HG02798 (cell line): Measurements from ENCODE around the gene IGFL4.
A peak's percentile ranks its signal among the peaks of the same experiment; 100 is the strongest.

Experiments
- ATAC-seq: cut with Tn5 transposase; IDR thresholded peaks from one replicate; pipeline ENCODE4 v1.9.1; 2021; ENCODE audit warnings: mild to moderate bottlenecking; ENCODE audit not compliant: unreplicated experiment, poor library complexity

Gene IGFL4

GRCh38 chr19:46022431-46023310, 18.1 kb downstream of the IGFL4 start, which contains the start of gene PGLYRP1:
Gene PGLYRP1, minus strand, starts transcription at chr19:46023053. Its CDS starts 32 bp downstream, at chr19:46023021.
- ATAC-seq: no peak

GRCh38 chr19:46022061-46022430, 18.8 kb downstream of the IGFL4 start:
- ATAC-seq: no peak

- no peak for ATAC-seq
Observed at GRCh38 chr19:46021531-46022041, 19.2 kb downstream of the IGFL4 start.

GRCh38 chr19:46020819-46021125, 20.0 kb downstream of the IGFL4 start:
- ATAC-seq: no peak

- ATAC-seq: no peak
Observed at GRCh38 chr19:46019270-46019669, 21.5 kb downstream of the IGFL4 start.

- no peak for ATAC-seq
Observed at GRCh38 chr19:46018729-46019251, 22.0 kb downstream of the IGFL4 start.

GRCh38 chr19:46017874-46018675, 22.7 kb downstream of the IGFL4 start:
- no peak for ATAC-seq

GRCh38 chr19:46017095-46017429, 23.7 kb downstream of the IGFL4 start:
- ATAC-seq: no peak

GRCh38 chr19:46016426-46017094, 24.2 kb downstream of the IGFL4 start:
- ATAC-seq: peak; percentile 58

- peak; percentile 22 for ATAC-seq
Observed at GRCh38 chr19:46015687-46016425, 24.9 kb downstream of the IGFL4 start.

GRCh38 chr19:46014941-46015686, 25.7 kb downstream of the IGFL4 start:
- ATAC-seq: no peak

- no peak for ATAC-seq
Observed at GRCh38 chr19:46014534-46014933, 26.3 kb downstream of the IGFL4 start.

GRCh38 chr19:46009530-46010510, 31.0 kb downstream of the IGFL4 start:
- ATAC-seq: no peak

GRCh38 chr19:46006411-46006810, 34.4 kb downstream of the IGFL4 start:
- ATAC-seq: no peak

GRCh38 chr19:46002678-46003275, 38.0 kb downstream of the IGFL4 start:
- ATAC-seq: no peak

- no peak for ATAC-seq
Observed at GRCh38 chr19:46000491-46001246, 40.1 kb downstream of the IGFL4 start.

- ATAC-seq: no peak
Observed at GRCh38 chr19:45999653-46000121, 41.1 kb downstream of the IGFL4 start.
